SK-N-SH treated with all-trans-retinoic acid at 6 μM for 48 hours (cell line): ENCODE measurements around the gene MAP3K7CL.

Experiments
- ATAC-seq: fragments of 200-7000 bp; cut with Tn5 transposase; 3 replicates; pipeline ENCODE4 v1.9.1; 2020; ENCODE audit warnings: mild to moderate bottlenecking, moderate library complexity
- BACH2 ChIP-seq: fragments of 250-450 bp; sonication (Bioruptor Pico); IDR thresholded peaks from 2 replicates; pipeline ENCODE4 v1.9.0; 2021; ENCODE audit warnings: mild to moderate bottlenecking, borderline replicate concordance
- CSDC2 ChIP-seq: fragments of 250-450 bp; sonication (Bioruptor Pico); IDR thresholded peaks from 2 replicates; pipeline ENCODE4 v1.5.0; 2020; ENCODE audit warnings: mild to moderate bottlenecking, moderate library complexity
- CSRNP3 ChIP-seq: fragments of 250-450 bp; sonication (Bioruptor Pico); IDR thresholded peaks from 2 replicates; pipeline ENCODE4 v1.5.1; 2021; ENCODE audit warnings: mild to moderate bottlenecking, moderate library complexity
- ESRRG ChIP-seq: fragments of 250-450 bp; sonication (Bioruptor Pico); IDR thresholded peaks from 2 replicates; pipeline ENCODE4 v1.6.1; 2021; ENCODE audit warnings: mild to moderate bottlenecking
- GLIS3 ChIP-seq: fragments of 250-450 bp; sonication (Bioruptor Pico); IDR thresholded peaks from 2 replicates; pipeline ENCODE4 v1.5.0; 2020; ENCODE audit warnings: mild to moderate bottlenecking, moderate library complexity
- ISL1 ChIP-seq: fragments of 250-450 bp; sonication (Bioruptor Pico); IDR thresholded peaks from 2 replicates; pipeline ENCODE4 v2.1.2; 2022; ENCODE audit warnings: mild to moderate bottlenecking, moderate library complexity
- OSR1 ChIP-seq: fragments of 250-450 bp; sonication (Bioruptor Pico); IDR thresholded peaks from 2 replicates; pipeline ENCODE4 v1.8.0; 2022; ENCODE audit warnings: moderate library complexity, mild to moderate bottlenecking, inconsistent platforms
- POU6F1 ChIP-seq: fragments of 250-450 bp; sonication (Bioruptor Pico); IDR thresholded peaks from 2 replicates; pipeline ENCODE4 v1.8.0; 2021; ENCODE audit warnings: low read depth, mild to moderate bottlenecking, moderate library complexity, borderline replicate concordance
- PPARA ChIP-seq: fragments of 250-450 bp; sonication (Bioruptor Pico); IDR thresholded peaks from 2 replicates; pipeline ENCODE4 v1.5.0; 2020; ENCODE audit warnings: mild to moderate bottlenecking, borderline replicate concordance
- SNAI2 ChIP-seq: fragments of 250-450 bp; sonication (Bioruptor Pico); IDR thresholded peaks from 2 replicates; pipeline ENCODE4 v1.5.0; 2020; ENCODE audit warnings: mild to moderate bottlenecking, moderate library complexity
- TCF4 ChIP-seq: fragments of 250-450 bp; sonication (Bioruptor Pico); IDR thresholded peaks from 2 replicates; pipeline ENCODE4 v1.8.0; 2021; ENCODE audit warnings: mild to moderate bottlenecking, moderate library complexity, borderline replicate concordance
- TOX ChIP-seq: fragments of 250-450 bp; sonication (Bioruptor Pico); IDR thresholded peaks from 2 replicates; pipeline ENCODE4 v1.8.0; 2021; ENCODE audit warnings: mild to moderate bottlenecking, moderate library complexity, borderline replicate concordance
- ZC3H10 ChIP-seq: fragments of 250-450 bp; sonication (Bioruptor Pico); IDR thresholded peaks from 2 replicates; pipeline ENCODE4 v1.5.1; 2021; ENCODE audit warnings: mild to moderate bottlenecking, moderate library complexity
- ZFP3 ChIP-seq: fragments of 250-450 bp; sonication (Bioruptor Pico); IDR thresholded peaks from 2 replicates; pipeline ENCODE4 v1.5.0; 2020; ENCODE audit warnings: mild to moderate bottlenecking, moderate library complexity
- ZFP30 ChIP-seq: fragments of 450-650 bp; formaldehyde crosslinking; IDR thresholded peaks from 2 replicates; pipeline ENCODE4 v1.5.0; 2022; ENCODE audit warnings: mild to moderate bottlenecking, moderate library complexity
- ZNF565 ChIP-seq: fragments of 450-650 bp; formaldehyde crosslinking; conservative IDR thresholded peaks from 2 replicates; pipeline ENCODE4 v1.5.0; 2020; ENCODE audit warnings: low read depth, mild to moderate bottlenecking, moderate library complexity
- ZNF8 ChIP-seq: fragments of 450-650 bp; formaldehyde crosslinking; IDR thresholded peaks from 2 replicates; pipeline ENCODE4 v1.5.0; 2020; ENCODE audit warnings: mild to moderate bottlenecking, moderate library complexity
- TF ChIP-seq, protein P1 (sequence below): fragments of 250-450 bp; sonication (Bioruptor Pico); IDR thresholded peaks from 2 replicates; pipeline ENCODE4 v1.5.1; 2020; ENCODE audit warnings: low read depth, mild to moderate bottlenecking, moderate library complexity
- TF ChIP-seq, protein P2 (sequence below): fragments of 250-450 bp; sonication (Bioruptor Pico); IDR thresholded peaks from 2 replicates; pipeline ENCODE4 v1.8.0; 2020; ENCODE audit warnings: mild to moderate bottlenecking, moderate library complexity, borderline replicate concordance
- TF ChIP-seq, protein P3 (sequence below): fragments of 250-450 bp; sonication (Bioruptor Pico); IDR thresholded peaks from 2 replicates; pipeline ENCODE4 v1.5.0; 2020; ENCODE audit warnings: mild to moderate bottlenecking, moderate library complexity

The MAP3K7CL gene

GRCh38 chr21:29193901-29194300 is 63.5 kb downstream of the MAP3K7CL start (continued):
- TF ChIP-seq ISL1 (CRISPR knock-in tag) (no peak), TCF4 (no peak), CSDC2 (no peak), ZC3H10 (no peak), TOX (no peak), ZNF565 (CRISPR knock-in tag) (no peak), GLIS3 (CRISPR knock-in tag) (no peak)

DNA sequence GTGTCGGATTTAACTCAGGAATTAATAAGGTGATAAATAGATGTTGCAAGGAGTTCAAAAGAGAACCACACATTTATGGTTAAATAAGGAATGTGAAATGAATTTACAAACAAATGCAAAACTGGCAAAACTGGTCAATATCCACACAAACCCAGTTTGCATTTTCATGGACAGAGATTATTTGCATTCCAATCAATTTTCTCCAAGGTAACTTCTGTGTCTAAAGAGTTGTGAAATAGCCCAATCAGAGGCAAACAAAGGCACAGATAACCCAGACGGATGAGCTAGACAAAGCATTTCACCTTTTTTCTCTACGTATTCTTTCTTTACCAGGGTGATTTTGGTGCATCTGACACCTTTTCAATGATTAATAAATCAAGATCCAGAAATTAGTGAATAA is 63.9 kb downstream of the MAP3K7CL start:
- peak; percentile 8; the same call in 2 of the 3 replicates for ATAC-seq
- TF ChIP-seq ZFP3 (CRISPR knock-in tag) (no peak), TOX (no peak)
- TF ChIP-seq, all 23 proteins: peak for 0

DNA sequence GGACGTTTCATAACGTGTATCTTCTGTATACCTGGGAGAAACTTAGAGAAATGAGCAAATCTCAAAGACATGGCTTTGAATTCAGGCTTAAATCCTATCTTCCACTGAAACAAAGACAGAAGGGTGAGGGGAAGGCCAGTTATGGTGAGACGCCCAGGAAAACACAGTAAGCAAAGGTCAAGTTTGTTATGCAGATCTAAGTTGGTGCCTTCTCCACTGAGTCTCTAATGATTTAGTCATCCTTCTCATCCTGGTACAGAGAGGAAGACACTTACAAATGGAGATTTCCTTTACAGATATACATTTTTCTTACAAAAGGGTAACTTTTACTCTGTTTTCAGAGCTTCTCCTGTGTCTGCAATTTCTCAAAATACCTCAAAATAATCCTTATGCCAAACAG is 64.4 kb downstream of the MAP3K7CL start:
- TF ChIP-seq ISL1 (CRISPR knock-in tag) (no peak), ZNF565 (CRISPR knock-in tag) (no peak), ZFP30 (CRISPR knock-in tag) (no peak), ZFP3 (CRISPR knock-in tag) (no peak), PPARA (CRISPR knock-in tag) (no peak), ZNF8 (CRISPR knock-in tag) (no peak), ESRRG (CRISPR knock-in tag) (no peak), POU6F1 (CRISPR knock-in tag) (no peak), OSR1 (CRISPR knock-in tag) (no peak), BACH2 (CRISPR knock-in tag) (no peak), CSDC2 (no peak), TCF4 (no peak), TOX (no peak), GLIS3 (CRISPR knock-in tag) (no peak), CSRNP3 (CRISPR knock-in tag) (no peak)
- TF ChIP-seq, protein P1, sequence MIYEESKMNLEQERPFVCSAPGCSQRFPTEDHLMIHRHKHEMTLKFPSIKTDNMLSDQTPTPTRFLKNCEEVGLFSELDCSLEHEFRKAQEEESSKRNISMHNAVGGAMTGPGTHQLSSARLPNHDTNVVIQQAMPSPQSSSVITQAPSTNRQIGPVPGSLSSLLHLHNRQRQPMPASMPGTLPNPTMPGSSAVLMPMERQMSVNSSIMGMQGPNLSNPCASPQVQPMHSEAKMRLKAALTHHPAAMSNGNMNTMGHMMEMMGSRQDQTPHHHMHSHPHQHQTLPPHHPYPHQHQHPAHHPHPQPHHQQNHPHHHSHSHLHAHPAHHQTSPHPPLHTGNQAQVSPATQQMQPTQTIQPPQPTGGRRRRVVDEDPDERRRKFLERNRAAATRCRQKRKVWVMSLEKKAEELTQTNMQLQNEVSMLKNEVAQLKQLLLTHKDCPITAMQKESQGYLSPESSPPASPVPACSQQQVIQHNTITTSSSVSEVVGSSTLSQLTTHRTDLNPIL (CRISPR knock-in tag): no peak
- TF ChIP-seq, protein P2, sequence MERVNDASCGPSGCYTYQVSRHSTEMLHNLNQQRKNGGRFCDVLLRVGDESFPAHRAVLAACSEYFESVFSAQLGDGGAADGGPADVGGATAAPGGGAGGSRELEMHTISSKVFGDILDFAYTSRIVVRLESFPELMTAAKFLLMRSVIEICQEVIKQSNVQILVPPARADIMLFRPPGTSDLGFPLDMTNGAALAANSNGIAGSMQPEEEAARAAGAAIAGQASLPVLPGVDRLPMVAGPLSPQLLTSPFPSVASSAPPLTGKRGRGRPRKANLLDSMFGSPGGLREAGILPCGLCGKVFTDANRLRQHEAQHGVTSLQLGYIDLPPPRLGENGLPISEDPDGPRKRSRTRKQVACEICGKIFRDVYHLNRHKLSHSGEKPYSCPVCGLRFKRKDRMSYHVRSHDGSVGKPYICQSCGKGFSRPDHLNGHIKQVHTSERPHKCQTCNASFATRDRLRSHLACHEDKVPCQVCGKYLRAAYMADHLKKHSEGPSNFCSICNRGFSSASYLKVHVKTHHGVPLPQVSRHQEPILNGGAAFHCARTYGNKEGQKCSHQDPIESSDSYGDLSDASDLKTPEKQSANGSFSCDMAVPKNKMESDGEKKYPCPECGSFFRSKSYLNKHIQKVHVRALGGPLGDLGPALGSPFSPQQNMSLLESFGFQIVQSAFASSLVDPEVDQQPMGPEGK (CRISPR knock-in tag): no peak
- TF ChIP-seq, protein P3, sequence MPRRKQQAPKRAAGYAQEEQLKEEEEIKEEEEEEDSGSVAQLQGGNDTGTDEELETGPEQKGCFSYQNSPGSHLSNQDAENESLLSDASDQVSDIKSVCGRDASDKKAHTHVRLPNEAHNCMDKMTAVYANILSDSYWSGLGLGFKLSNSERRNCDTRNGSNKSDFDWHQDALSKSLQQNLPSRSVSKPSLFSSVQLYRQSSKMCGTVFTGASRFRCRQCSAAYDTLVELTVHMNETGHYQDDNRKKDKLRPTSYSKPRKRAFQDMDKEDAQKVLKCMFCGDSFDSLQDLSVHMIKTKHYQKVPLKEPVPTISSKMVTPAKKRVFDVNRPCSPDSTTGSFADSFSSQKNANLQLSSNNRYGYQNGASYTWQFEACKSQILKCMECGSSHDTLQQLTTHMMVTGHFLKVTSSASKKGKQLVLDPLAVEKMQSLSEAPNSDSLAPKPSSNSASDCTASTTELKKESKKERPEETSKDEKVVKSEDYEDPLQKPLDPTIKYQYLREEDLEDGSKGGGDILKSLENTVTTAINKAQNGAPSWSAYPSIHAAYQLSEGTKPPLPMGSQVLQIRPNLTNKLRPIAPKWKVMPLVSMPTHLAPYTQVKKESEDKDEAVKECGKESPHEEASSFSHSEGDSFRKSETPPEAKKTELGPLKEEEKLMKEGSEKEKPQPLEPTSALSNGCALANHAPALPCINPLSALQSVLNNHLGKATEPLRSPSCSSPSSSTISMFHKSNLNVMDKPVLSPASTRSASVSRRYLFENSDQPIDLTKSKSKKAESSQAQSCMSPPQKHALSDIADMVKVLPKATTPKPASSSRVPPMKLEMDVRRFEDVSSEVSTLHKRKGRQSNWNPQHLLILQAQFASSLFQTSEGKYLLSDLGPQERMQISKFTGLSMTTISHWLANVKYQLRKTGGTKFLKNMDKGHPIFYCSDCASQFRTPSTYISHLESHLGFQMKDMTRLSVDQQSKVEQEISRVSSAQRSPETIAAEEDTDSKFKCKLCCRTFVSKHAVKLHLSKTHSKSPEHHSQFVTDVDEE (CRISPR knock-in tag): no peak
- peak; percentile 58 for ATAC-seq

DNA sequence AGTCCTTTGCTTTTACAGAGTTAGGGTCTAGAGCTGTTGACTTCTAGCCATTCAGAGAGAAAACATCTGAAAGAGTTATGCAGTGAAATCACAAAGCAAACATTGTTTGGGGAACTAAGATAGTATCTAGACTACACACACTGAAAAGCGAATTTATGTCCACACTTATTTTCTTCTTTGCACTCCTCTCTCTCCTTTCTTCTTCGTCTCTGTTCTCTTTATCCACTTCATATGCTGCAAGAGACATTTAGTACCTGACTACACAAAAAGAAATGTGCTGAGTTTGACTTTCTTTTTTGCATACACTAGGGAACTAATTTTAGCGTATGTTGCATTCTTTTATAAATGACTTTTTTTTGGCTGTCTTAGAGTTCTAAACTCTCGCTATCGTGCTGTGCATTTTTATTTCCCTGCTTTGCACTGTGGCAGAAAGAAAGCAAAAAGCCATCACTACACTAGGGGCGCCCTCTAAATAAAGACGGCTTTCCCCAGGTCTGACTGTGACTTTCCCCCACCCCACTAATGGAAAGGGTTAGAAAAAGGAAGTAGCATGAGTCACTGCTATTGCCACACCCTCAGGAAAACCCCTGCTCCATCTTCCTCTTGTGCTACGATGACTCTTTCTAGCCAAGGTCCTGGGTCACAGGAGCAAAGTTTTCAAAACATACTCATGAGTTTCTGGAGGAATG is 65.7 kb downstream of the MAP3K7CL start:
- no peak for TF ChIP-seq ZC3H10
- no peak for TF ChIP-seq SNAI2 (CRISPR knock-in tag)
- no peak for TF ChIP-seq ZNF8 (CRISPR knock-in tag)
- TF ChIP-seq ZFP30 (CRISPR knock-in tag): no peak
- TF ChIP-seq ZFP3 (CRISPR knock-in tag): no peak
- no peak for TF ChIP-seq CSDC2
- TF ChIP-seq, protein P1 (CRISPR knock-in tag): no peak
- no peak for TF ChIP-seq TCF4
- TF ChIP-seq, protein P2 (CRISPR knock-in tag): peak; percentile 38; the same call in 1 of the 2 replicates
- TF ChIP-seq BACH2 (CRISPR knock-in tag): no peak
- no peak for TF ChIP-seq OSR1 (CRISPR knock-in tag)
- peak; percentile 37; the same call in 1 of the 2 replicates for TF ChIP-seq ISL1 (CRISPR knock-in tag)
- peak; percentile 81 for ATAC-seq
